ENCODE measurements around the gene PSMA8.
A peak's percentile ranks its signal among the peaks of the same experiment; 100 is the strongest.

Gene PSMA8

DNA sequence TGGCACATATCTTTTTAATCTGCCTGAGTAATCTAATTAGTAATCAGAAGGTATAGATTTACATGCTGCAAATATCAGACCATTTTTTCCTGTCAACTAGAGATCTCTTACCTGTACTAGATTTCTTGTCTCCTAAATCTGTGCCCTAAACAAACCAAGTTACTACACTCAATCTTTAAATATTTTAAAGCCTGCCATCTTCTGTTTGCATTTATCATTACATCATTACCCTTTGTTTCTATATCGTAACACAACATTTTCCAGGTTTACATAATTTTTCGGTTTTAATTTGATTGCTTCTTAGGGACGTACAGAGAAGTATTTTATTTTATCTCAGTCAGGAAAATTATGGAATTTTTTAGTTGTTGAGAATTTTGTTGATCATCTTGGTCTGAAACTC is 25.7 kb downstream of the PSMA8 start:
- Histone ChIP-seq H3K36me3 (ENCODE audit: control insufficient read depth in 2 of 2, insufficient read depth in 1 of 2, low read length in 2 of 2) (no peaks in the 10 kb centered on the region), H3K27ac (ENCODE audit: extremely low read depth, low read depth, low read length) (no peak overlapping the region), H3K4me1 (ENCODE audit: control insufficient read depth, insufficient read depth, low read length) (no peaks in the 10 kb centered on the region), H3K4me3 (ENCODE audit: low read depth, low read length) (no peak overlapping the region), H3K9me3 (ENCODE audit: control insufficient read depth, insufficient read depth, low read depth, low read length) (no peaks in the 10 kb centered on the region)
- POLR2A ChIA-PET, result no interaction called here
- CTCF ChIA-PET, result interaction anchor here (0.8 to 1.8 kb wide), 7 partner anchors 12 to 238 kb away, joined by 3 to 9 read pairs (median 5); no protein-coding TSS in a partner anchor
- TF ChIP-seq, protein P1, sequence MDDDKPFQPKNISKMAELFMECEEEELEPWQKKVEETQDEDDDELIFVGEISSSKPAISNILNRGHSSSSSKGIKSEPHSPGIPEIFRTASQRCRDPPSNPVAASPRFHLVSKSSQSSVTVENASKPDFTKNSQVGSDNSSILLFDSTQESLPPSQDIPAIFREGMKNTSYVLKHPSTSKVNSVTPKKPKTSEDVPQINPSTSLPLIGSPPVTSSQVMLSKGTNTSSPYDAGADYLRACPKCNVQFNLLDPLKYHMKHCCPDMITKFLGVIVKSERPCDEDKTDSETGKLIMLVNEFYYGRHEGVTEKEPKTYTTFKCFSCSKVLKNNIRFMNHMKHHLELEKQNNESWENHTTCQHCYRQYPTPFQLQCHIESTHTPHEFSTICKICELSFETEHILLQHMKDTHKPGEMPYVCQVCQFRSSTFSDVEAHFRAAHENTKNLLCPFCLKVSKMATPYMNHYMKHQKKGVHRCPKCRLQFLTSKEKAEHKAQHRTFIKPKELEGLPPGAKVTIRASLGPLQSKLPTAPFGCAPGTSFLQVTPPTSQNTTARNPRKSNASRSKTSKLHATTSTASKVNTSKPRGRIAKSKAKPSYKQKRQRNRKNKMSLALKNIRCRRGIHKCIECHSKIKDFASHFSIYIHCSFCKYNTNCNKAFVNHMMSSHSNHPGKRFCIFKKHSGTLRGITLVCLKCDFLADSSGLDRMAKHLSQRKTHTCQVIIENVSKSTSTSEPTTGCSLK (tag by site-specific recombination; IDR thresholded peaks at IDR 0.05), result no peak
- TF ChIP-seq ZNF521 (tag by site-specific recombination; IDR thresholded peaks at IDR 0.05), result no peak
- TF ChIP-seq ZNF654 (tag by site-specific recombination; IDR thresholded peaks at IDR 0.05; ENCODE audit: low read depth), result peak; percentile 18
- no peak for TF ChIP-seq ZNF670 (tag by site-specific recombination; IDR thresholded peaks at IDR 0.05; ENCODE audit: low read depth)
- TF ChIP-seq ZNF621 (tag by site-specific recombination; IDR thresholded peaks at IDR 0.05), result no peak
- TF ChIP-seq, protein P2, sequence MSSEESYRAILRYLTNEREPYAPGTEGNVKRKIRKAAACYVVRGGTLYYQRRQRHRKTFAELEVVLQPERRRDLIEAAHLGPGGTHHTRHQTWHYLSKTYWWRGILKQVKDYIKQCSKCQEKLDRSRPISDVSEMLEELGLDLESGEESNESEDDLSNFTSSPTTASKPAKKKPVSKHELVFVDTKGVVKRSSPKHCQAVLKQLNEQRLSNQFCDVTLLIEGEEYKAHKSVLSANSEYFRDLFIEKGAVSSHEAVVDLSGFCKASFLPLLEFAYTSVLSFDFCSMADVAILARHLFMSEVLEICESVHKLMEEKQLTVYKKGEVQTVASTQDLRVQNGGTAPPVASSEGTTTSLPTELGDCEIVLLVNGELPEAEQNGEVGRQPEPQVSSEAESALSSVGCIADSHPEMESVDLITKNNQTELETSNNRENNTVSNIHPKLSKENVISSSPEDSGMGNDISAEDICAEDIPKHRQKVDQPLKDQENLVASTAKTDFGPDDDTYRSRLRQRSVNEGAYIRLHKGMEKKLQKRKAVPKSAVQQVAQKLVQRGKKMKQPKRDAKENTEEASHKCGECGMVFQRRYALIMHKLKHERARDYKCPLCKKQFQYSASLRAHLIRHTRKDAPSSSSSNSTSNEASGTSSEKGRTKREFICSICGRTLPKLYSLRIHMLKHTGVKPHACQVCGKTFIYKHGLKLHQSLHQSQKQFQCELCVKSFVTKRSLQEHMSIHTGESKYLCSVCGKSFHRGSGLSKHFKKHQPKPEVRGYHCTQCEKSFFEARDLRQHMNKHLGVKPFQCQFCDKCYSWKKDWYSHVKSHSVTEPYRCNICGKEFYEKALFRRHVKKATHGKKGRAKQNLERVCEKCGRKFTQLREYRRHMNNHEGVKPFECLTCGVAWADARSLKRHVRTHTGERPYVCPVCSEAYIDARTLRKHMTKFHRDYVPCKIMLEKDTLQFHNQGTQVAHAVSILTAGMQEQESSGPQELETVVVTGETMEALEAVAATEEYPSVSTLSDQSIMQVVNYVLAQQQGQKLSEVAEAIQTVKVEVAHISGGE (tag by site-specific recombination; conservative IDR thresholded peaks at IDR 0.05; ENCODE audit: low read depth), result no peak
- no peak for TF ChIP-seq ZBTB20 (tag by site-specific recombination; IDR thresholded peaks at IDR 0.05)
- TF ChIP-seq ZNF610 (tag by site-specific recombination; IDR thresholded peaks at IDR 0.05; ENCODE audit: borderline replicate concordance), result no peak
- TF ChIP-seq ZNF214 (tag by site-specific recombination; IDR thresholded peaks at IDR 0.05; ENCODE audit: borderline replicate concordance), result no peak
- TF ChIP-seq, protein P3, sequence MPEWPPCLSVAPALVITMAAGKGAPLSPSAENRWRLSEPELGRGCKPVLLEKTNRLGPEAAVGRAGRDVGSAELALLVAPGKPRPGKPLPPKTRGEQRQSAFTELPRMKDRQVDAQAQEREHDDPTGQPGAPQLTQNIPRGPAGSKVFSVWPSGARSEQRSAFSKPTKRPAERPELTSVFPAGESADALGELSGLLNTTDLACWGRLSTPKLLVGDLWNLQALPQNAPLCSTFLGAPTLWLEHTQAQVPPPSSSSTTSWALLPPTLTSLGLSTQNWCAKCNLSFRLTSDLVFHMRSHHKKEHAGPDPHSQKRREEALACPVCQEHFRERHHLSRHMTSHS (tag by site-specific recombination; IDR thresholded peaks at IDR 0.05), result no peak
- TF ChIP-seq, protein P4, sequence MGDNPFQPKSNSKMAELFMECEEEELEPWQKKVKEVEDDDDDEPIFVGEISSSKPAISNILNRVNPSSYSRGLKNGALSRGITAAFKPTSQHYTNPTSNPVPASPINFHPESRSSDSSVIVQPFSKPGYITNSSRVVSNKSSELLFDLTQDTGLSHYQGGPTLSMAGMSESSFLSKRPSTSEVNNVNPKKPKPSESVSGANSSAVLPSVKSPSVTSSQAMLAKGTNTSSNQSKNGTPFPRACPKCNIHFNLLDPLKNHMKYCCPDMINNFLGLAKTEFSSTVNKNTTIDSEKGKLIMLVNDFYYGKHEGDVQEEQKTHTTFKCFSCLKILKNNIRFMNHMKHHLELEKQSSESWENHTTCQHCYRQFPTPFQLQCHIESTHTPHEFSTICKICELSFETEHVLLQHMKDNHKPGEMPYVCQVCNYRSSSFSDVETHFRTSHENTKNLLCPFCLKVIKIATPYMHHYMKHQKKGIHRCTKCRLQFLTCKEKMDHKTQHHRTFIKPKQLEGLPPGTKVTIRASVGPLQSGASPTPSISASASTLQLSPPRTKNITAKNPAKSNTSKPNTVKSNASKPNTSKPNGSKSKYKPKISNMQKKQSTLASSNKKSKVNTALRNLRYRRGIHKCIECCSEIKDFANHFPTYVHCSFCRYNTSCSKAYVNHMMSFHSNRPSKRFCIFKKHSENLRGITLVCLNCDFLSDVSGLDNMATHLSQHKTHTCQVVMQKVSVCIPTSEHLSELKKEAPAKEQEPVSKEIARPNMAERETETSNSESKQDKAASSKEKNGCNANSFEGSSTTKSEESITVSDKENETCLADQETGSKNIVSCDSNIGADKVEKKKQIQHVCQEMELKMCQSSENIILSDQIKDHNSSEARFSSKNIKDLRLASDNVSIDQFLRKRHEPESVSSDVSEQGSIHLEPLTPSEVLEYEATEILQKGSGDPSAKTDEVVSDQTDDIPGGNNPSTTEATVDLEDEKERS (tag by site-specific recombination; IDR thresholded peaks at IDR 0.05), result no peak
- no peak for TF ChIP-seq ZNF510 (tag by site-specific recombination; IDR thresholded peaks at IDR 0.05; ENCODE audit: insufficient replicate concordance)
- no peak for TF ChIP-seq ZNF302 (tag by site-specific recombination; IDR thresholded peaks at IDR 0.05; ENCODE audit: low read depth)
- TF ChIP-seq KLF10 (tag by site-specific recombination; IDR thresholded peaks at IDR 0.05), result no peak
- TF ChIP-seq, protein P5, sequence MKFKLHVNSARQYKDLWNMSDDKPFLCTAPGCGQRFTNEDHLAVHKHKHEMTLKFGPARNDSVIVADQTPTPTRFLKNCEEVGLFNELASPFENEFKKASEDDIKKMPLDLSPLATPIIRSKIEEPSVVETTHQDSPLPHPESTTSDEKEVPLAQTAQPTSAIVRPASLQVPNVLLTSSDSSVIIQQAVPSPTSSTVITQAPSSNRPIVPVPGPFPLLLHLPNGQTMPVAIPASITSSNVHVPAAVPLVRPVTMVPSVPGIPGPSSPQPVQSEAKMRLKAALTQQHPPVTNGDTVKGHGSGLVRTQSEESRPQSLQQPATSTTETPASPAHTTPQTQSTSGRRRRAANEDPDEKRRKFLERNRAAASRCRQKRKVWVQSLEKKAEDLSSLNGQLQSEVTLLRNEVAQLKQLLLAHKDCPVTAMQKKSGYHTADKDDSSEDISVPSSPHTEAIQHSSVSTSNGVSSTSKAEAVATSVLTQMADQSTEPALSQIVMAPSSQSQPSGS (tag by site-specific recombination; IDR thresholded peaks at IDR 0.05; ENCODE audit: low read depth), result peak; percentile 79
- TF ChIP-seq ZNF292 (tag by site-specific recombination; IDR thresholded peaks at IDR 0.05; ENCODE audit: borderline replicate concordance, low read depth), result no peak
- TF ChIP-seq MEIS1 (CRISPR knock-in tag; IDR thresholded peaks at IDR 0.05; ENCODE audit: borderline replicate concordance), result no peak
- TF ChIP-seq, protein P6, sequence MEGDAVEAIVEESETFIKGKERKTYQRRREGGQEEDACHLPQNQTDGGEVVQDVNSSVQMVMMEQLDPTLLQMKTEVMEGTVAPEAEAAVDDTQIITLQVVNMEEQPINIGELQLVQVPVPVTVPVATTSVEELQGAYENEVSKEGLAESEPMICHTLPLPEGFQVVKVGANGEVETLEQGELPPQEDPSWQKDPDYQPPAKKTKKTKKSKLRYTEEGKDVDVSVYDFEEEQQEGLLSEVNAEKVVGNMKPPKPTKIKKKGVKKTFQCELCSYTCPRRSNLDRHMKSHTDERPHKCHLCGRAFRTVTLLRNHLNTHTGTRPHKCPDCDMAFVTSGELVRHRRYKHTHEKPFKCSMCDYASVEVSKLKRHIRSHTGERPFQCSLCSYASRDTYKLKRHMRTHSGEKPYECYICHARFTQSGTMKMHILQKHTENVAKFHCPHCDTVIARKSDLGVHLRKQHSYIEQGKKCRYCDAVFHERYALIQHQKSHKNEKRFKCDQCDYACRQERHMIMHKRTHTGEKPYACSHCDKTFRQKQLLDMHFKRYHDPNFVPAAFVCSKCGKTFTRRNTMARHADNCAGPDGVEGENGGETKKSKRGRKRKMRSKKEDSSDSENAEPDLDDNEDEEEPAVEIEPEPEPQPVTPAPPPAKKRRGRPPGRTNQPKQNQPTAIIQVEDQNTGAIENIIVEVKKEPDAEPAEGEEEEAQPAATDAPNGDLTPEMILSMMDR (tag by site-specific recombination; IDR thresholded peaks at IDR 0.05), result 0 out of 2 replicates have a peak, but pooled peaks have one; percentile 17
- TF ChIP-seq ZNF558 (tag by site-specific recombination; IDR thresholded peaks at IDR 0.05), result no peak
- TF ChIP-seq ZNF843 (tag by site-specific recombination; IDR thresholded peaks at IDR 0.05), result no peak
- no peak for TF ChIP-seq ZNF274 (IDR thresholded peaks at IDR 0.05; ENCODE audit: low read length)
- TF ChIP-seq ZNF274 (tag by site-specific recombination; IDR thresholded peaks at IDR 0.05; ENCODE audit: borderline replicate concordance), result no peak
- TF ChIP-seq ZNF146 (tag by site-specific recombination; IDR thresholded peaks at IDR 0.05), result no peak
